Astrocyte (in vitro differentiated cells and primary cell): ENCODE data around the gene JMJD8. TPM values are rescaled to one million over a fixed set of nuclear protein-coding genes. Genes with fewer than 3 reads are reported as not detected.
A peak's percentile ranks its signal among the peaks of the same experiment; 100 is the strongest.

Experiments
- DNase-seq: peaks from one replicate; pipeline ENCODE4 v3.0.0-alpha.2; 2010; ENCODE audit warnings: low read depth
- FAIRE-seq: peaks from 2 replicates; lab custom pipeline; 2011; peaks lifted over from hg19 to GRCh38; lab: Jason Lieb, UNC
- H2AFZ ChIP-seq: 2 replicates; pipeline ENCODE4 v1.6.0; 2012; ENCODE audit warnings: low read depth, low read length, inconsistent platforms
- H3K27ac ChIP-seq: 2 replicates; pipeline ENCODE4 v1.5.1; 2011; ENCODE audit warnings: low read depth, low read length, inconsistent platforms
- H3K27me3 ChIP-seq: 2 replicates; pipeline ENCODE4 v1.6.0; 2011; ENCODE audit warnings: low read length, inconsistent platforms; ENCODE audit not compliant: insufficient read depth
- H3K36me3 ChIP-seq: 2 replicates; pipeline ENCODE4 v1.5.1; 2011; ENCODE audit warnings: low read length, inconsistent platforms; ENCODE audit not compliant: insufficient read depth
- H3K4me1 ChIP-seq: 2 replicates; pipeline ENCODE4 v1.5.1; 2011; ENCODE audit warnings: low read length, inconsistent platforms; ENCODE audit not compliant: insufficient read depth
- H3K4me2 ChIP-seq: 2 replicates; pipeline ENCODE4 v1.6.0; 2012; ENCODE audit warnings: low read length, inconsistent platforms
- H3K4me3 ChIP-seq: 2 replicates; pipeline ENCODE4 v1.5.1; 2011; ENCODE audit warnings: low read depth, mild to moderate bottlenecking, low read length, inconsistent platforms; ENCODE audit not compliant: insufficient read depth
- H3K79me2 ChIP-seq: 2 replicates; pipeline ENCODE4 v1.6.0; 2012; ENCODE audit warnings: mild to moderate bottlenecking, low read length, inconsistent platforms; ENCODE audit not compliant: insufficient read depth
- H3K9ac ChIP-seq: 2 replicates; pipeline ENCODE4 v1.6.0; 2012; ENCODE audit warnings: mild to moderate bottlenecking, low read length, inconsistent platforms
- H3K9me3 ChIP-seq: 2 replicates; pipeline ENCODE4 v1.5.1; 2012; ENCODE audit warnings: low read depth, mild to moderate bottlenecking, low read length, inconsistent platforms; ENCODE audit not compliant: insufficient read depth
- H4K20me1 ChIP-seq: 2 replicates; pipeline ENCODE4 v1.6.0; 2012; ENCODE audit warnings: low read length, inconsistent platforms; ENCODE audit not compliant: insufficient read depth
- H3K27ac Mint-ChIP-seq: one replicate; pipeline ENCODE4 v1.8.0; 2021; ENCODE audit warnings: mild to moderate bottlenecking, mixed read lengths; ENCODE audit not compliant: unreplicated experiment
- H3K27me3 Mint-ChIP-seq: one replicate; pipeline ENCODE4 v1.8.0; 2021; ENCODE audit warnings: low read depth, mixed read lengths; ENCODE audit not compliant: unreplicated experiment
- H3K36me3 Mint-ChIP-seq: one replicate; pipeline ENCODE4 v1.8.0; 2021; ENCODE audit warnings: low read depth, mixed read lengths; ENCODE audit not compliant: unreplicated experiment
- H3K4me1 Mint-ChIP-seq: one replicate; pipeline ENCODE4 v1.8.0; 2021; ENCODE audit warnings: low read depth, mixed read lengths; ENCODE audit not compliant: unreplicated experiment
- H3K4me3 Mint-ChIP-seq: one replicate; pipeline ENCODE4 v1.8.0; 2021; ENCODE audit warnings: mild to moderate bottlenecking, moderate library complexity, mixed read lengths; ENCODE audit not compliant: unreplicated experiment
- H3K9me3 Mint-ChIP-seq: one replicate; pipeline ENCODE4 v1.8.0; 2021; ENCODE audit warnings: mild to moderate bottlenecking, mixed read lengths; ENCODE audit not compliant: unreplicated experiment
- EZH2 ChIP-seq: IDR thresholded peaks from 2 replicates; pipeline ENCODE4 v1.6.1; 2012; ENCODE audit warnings: mild to moderate bottlenecking, low read length, inconsistent platforms; ENCODE audit not compliant: insufficient read depth
- total RNA-seq: library from RNA; stranded (reverse); gene quantifications from 2 replicates; pipeline ENCODE4 v1.2.1, GENCODE V29; 2021
- TF ChIP-seq, protein P1 (sequence below): IDR thresholded peaks from 2 replicates; pipeline ENCODE4 v1.5.1; 2011; ENCODE audit warnings: low read depth, mild to moderate bottlenecking, inconsistent platforms, low read length, moderate library complexity; ENCODE audit not compliant: insufficient read depth

The JMJD8 gene
- total RNA-seq, 1 donor from 2014 or later = 26.8 TPM

DNA sequence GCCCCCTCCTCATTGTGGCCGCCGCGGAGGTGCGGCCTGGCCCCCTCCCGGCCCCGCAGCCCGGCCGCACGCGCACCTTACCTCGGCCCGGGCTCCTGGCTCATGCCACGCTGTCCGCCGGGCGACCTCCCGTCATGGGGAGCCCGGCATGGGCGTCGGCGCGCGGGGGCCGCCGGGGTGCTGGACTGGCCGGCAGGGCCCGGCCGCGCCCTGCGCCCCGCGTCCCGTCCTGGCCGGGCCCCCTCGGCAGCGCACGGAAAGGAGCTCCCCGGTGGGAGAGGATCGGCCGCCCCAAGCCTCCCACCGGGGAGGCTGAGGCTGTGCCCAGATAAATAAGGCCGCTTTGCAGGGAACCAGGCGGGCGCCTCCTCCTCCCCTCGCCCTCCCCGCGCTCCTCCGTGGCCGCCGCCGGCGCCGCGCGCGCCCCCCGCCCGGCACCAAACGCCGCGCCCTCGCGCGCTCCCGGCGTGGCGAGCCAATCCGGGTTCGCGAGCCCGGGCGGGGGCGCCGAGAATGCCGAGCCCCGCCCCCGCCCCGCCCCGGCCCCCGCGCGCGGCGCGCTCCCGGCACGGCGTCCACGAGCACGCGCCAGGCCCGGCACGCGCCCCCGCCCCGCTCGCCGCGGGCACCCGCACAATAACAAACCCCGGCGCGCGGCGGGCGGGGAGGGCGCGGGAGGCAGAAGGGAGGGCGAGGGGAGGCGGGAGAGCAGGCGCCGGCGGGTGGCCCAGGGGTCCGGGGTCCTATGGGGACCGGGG is 21.5 kb upstream of the JMJD8 start, which contains the start of gene FBXL16:
Gene FBXL16 (minus strand): TSS at position 371 of the 758 bp plus-strand sequence. CDS start 8,396 bp downstream, outside the sequence.
- Histone ChIP-seq H3K36me3 (no peaks in the 10 kb centered on the region), H3K4me2 (peak within 1 kb of the TSS; percentile 67), H2AFZ (no peak within 1 kb of the TSS), H3K27ac (no peak within 1 kb of the TSS), H4K20me1 (peaks cover 34% of the 10 kb centered on the region), H3K9ac (no peak within 1 kb of the TSS), H3K4me1 (peaks cover 17% of the 10 kb centered on the region), H3K79me2 (no peaks in the 10 kb centered on the region), H3K27me3 (peaks cover 43% of the 10 kb centered on the region), H3K9me3 (no peaks in the 10 kb centered on the region), H3K4me3 (no peak within 1 kb of the TSS)
- H3K4me1 Mint-ChIP-seq = peaks cover 1% of the 10 kb centered on the region
- TF ChIP-seq, protein P1, sequence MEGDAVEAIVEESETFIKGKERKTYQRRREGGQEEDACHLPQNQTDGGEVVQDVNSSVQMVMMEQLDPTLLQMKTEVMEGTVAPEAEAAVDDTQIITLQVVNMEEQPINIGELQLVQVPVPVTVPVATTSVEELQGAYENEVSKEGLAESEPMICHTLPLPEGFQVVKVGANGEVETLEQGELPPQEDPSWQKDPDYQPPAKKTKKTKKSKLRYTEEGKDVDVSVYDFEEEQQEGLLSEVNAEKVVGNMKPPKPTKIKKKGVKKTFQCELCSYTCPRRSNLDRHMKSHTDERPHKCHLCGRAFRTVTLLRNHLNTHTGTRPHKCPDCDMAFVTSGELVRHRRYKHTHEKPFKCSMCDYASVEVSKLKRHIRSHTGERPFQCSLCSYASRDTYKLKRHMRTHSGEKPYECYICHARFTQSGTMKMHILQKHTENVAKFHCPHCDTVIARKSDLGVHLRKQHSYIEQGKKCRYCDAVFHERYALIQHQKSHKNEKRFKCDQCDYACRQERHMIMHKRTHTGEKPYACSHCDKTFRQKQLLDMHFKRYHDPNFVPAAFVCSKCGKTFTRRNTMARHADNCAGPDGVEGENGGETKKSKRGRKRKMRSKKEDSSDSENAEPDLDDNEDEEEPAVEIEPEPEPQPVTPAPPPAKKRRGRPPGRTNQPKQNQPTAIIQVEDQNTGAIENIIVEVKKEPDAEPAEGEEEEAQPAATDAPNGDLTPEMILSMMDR = no peak
- no peak for TF ChIP-seq EZH2
- peaks cover 46% of the 10 kb centered on the region for H3K27me3 Mint-ChIP-seq
- no peak for DNase-seq
- H3K9me3 Mint-ChIP-seq = peaks cover 5% of the 10 kb centered on the region
- no peak within 1 kb of the TSS for H3K27ac Mint-ChIP-seq
- H3K36me3 Mint-ChIP-seq = no peaks in the 10 kb centered on the region
- peak within 1 kb of the TSS; percentile 45 for H3K4me3 Mint-ChIP-seq
- FAIRE-seq = no peak

DNA sequence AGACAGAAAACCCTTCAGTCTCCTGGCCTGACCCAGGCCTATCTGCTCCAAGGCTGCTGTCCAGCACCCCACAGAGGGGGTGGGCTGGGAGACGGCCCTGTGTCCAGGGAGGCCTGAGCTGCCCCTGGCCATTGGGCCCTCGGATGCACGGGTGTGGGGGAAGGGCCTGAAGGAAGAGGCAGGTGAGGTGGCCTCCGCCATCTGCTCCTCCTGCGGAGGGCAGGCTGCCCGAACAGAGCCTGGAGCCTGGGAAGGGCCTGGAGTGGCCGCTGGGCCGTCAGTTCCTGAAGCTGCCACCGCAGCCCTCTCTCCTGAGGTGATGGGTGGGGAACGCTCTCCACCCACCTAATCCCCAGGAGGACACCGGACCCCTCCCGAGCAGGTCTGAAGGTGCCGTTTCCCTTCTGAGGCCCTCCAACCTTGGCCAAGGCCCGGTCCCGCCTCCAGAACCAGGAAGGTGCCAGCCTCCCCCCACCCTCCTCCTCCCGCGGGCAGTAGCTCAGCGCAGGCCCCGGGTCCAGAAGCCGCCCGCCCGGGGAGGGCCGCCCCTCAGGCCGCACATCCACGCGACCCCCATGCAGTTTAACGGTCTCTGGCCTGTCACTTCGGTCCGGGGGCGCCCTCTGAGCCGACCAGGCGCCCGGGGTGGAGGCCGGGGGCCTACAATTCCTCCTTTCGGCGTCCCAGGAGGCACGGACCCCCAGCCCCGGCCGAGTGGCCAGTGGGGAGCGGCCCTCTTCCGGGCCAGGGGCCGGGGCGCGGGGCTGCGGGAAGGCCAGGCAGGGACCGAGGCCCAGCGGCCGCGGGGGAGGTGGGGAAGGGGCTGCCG is 20.6 kb upstream of the JMJD8 start:
- Histone ChIP-seq H3K36me3 (no peaks in the 10 kb centered on the region), H3K79me2 (no peaks in the 10 kb centered on the region), H3K9ac (no peak overlapping the region), H4K20me1 (peaks cover 34% of the 10 kb centered on the region), H3K4me2 (peak overlapping the region; percentile 36), H3K27ac (no peak overlapping the region), H2AFZ (no peak overlapping the region), H3K9me3 (no peaks in the 10 kb centered on the region), H3K27me3 (peaks cover 43% of the 10 kb centered on the region), H3K4me3 (no peak overlapping the region), H3K4me1 (peaks cover 9% of the 10 kb centered on the region)
- peak overlapping the region; percentile 20 for H3K4me3 Mint-ChIP-seq
- peaks cover 5% of the 10 kb centered on the region for H3K9me3 Mint-ChIP-seq
- no peak overlapping the region for H3K27ac Mint-ChIP-seq
- H3K4me1 Mint-ChIP-seq = peaks cover 1% of the 10 kb centered on the region
- no peaks in the 10 kb centered on the region for H3K36me3 Mint-ChIP-seq
- peaks cover 46% of the 10 kb centered on the region for H3K27me3 Mint-ChIP-seq
- DNase-seq = no peak
- FAIRE-seq = no peak
- peak; percentile 26 for TF ChIP-seq EZH2
- TF ChIP-seq, protein P1 = no peak
